LNCaP clone FGC (cell line): ENCODE results near the gene DNAJC1.

ENCODE experiments used
- DNase-seq: peaks from one replicate; pipeline ENCODE4 v3.0.0-alpha.2; 2011; ENCODE audit warnings: low read depth
- H3K4me3 ChIP-seq: 2 replicates; pipeline ENCODE4 v1.5.1; 2011; ENCODE audit warnings: mild to moderate bottlenecking, low read depth, low read length, control low read depth
- TF ChIP-seq, protein P1 (sequence below): IDR thresholded peaks from 2 replicates; pipeline ENCODE4 v1.5.1; 2012; ENCODE audit warnings: mild to moderate bottlenecking; ENCODE audit not compliant: control insufficient read depth, insufficient read depth; ENCODE audit errors: extremely low read depth

Gene DNAJC1

DNA sequence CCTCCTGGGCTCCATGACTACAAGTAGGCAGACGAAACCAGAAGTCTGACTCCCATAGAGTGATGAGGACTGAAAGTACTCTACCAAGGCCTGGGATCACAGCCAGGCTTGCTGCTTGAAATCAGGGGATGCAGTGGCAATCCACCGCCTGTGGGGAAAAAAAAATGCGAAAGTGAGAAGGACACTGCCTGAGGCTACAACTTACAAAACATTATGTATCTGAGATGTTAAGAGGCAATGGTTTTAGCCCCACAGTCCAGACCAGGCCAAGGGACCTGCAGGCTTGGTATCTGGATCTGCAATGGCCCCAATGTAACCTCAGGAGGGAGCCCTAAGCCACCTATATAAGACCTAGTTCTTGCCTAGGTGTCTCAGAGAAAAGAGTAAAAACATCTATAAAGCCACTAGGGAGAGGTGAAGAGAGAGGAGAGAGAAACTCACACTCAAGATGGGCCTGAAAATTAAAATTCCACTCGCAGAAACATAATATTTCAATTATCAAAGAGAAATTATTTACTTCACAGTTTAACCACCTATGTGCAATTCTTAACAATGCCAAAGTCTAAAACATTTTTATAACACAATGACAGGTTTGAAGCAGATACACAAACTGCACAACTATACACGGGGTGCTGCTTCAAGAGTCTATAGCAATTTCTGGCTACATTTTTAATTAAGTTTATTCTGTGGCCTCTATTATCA is 13.9 kb downstream of the DNAJC1 start:
- DNase-seq: no peak
- H3K4me3 ChIP-seq: no peak overlapping the region
- TF ChIP-seq, protein P1, sequence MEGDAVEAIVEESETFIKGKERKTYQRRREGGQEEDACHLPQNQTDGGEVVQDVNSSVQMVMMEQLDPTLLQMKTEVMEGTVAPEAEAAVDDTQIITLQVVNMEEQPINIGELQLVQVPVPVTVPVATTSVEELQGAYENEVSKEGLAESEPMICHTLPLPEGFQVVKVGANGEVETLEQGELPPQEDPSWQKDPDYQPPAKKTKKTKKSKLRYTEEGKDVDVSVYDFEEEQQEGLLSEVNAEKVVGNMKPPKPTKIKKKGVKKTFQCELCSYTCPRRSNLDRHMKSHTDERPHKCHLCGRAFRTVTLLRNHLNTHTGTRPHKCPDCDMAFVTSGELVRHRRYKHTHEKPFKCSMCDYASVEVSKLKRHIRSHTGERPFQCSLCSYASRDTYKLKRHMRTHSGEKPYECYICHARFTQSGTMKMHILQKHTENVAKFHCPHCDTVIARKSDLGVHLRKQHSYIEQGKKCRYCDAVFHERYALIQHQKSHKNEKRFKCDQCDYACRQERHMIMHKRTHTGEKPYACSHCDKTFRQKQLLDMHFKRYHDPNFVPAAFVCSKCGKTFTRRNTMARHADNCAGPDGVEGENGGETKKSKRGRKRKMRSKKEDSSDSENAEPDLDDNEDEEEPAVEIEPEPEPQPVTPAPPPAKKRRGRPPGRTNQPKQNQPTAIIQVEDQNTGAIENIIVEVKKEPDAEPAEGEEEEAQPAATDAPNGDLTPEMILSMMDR: peak; percentile 85

DNA sequence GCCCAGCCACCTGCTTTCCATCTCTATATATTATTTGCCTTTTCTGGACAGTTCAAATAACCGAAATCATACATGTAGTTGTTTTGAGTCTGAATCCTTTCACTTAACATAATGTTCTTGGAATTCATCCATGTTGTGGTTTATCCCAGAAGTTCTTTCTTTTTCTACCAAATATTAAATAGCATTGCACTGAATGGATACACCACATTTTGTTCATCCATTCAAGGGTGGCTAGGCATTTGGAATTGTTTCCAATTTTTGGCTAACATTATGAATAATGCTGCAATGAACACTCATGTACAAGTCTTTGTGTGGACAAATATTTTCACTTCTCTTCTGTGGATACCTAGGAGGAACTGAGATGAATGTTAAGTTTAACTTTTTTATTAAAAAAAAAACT is 18.0 kb downstream of the DNAJC1 start:
- no peak for DNase-seq
- H3K4me3 ChIP-seq: no peak overlapping the region
- TF ChIP-seq, protein P1: no peak

DNA sequence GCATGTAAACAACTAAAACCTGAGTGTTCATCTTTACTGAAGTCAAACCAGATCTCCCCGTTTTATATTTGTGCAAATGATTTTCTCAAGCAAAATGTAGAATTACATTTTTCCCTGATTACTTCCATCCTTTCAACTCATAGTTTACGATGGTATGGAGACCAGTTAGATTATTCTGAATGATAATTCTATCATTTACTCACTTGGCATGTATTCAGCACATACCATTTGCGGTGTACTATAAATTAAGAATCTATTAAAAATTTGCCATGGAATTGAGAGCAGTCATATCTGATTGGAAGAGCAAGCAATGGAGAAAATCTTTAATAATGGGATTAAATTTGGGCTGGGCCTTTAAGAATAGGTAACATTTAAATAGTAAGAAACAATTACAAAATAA is 22.4 kb downstream of the DNAJC1 start:
- TF ChIP-seq, protein P1: no peak
- H3K4me3 ChIP-seq: no peak overlapping the region
- DNase-seq: no peak

DNA sequence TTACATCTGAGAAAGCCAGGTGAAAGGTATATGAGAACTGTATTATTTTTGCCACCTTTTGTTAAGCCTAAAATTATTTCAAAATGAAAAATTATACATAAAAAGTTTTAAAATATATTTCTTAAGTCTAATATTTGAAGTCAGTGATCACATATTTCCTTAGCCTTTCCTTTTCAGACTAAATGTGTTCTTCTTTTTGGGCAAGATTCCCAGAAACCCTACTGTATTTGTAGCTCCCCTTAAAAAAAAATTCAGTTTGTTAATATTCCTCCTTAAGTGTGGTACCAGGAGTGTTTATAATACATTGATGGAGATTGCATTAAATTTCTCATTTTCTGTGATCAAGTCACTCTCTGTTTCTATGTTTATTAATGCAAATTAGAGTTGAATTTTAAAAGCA is 22.8 kb downstream of the DNAJC1 start:
- TF ChIP-seq, protein P1: no peak
- no peak overlapping the region for H3K4me3 ChIP-seq
- no peak for DNase-seq

DNA sequence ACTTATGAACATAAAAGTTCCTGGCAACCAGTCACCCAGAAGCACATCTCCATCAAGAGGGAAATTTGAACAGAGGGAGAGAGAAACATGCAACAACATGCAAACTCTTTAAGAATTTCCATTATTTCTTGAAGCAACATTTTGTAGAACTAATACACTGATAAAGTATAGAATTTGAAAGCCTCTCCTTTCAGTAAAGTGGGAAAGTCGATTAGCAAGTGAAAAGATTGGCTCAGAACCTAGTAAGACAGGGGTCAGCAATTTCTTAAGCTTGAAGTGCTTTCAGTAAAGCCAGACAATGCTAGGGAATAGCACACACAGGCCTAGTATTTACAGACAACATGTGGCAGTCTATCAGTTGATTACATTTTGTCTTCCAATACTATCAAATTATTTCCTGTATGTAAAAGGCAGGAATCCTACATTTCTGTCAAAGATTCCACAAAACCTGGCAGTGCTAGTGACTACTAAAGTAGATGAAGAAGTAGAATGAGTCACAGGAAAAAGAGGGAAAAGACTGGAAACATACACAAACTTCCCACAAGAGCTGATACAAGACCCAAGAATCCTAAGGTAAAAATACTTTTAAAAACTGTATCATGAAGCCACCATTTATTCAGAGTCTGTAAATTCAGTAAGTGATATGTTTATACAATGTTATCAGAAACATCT is 25.2 kb downstream of the DNAJC1 start:
- no peak overlapping the region for H3K4me3 ChIP-seq
- TF ChIP-seq, protein P1: no peak
- DNase-seq: no peak

DNA sequence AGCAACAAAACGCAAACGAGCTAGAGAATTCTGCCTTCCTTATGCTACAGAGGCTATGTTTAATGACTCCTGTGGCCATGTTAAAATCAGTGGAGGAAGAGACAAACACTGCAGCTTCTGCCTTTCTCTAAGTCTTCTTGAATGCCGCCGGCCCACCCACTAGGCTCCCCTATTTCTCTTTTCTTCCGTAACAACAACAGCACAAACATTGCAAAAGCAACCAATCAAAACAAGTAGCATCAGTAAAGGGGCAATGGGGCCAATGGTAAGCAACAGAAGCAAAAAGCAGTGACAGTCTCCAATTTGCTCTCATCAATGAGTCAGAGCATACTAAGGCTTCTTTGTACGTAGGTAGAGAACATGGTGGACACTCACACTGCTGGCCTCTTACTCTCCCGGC is 26.8 kb downstream of the DNAJC1 start:
- TF ChIP-seq, protein P1: no peak
- no peak for DNase-seq
- H3K4me3 ChIP-seq: no peak overlapping the region
